Colonic mucosa (tissue), 4 donors: ENCODE measurements around the gene ATIC. TPM values are rescaled to one million over a fixed set of nuclear protein-coding genes. Genes with fewer than 3 reads are reported as not detected.

Source experiments
- DNase-seq: peaks from one replicate; pipeline ENCODE4 v3.0.0-alpha.2; 2020
- H3K27ac ChIP-seq: fragments of 200-600 bp; one replicate; pipeline ENCODE4 v1.8.0; 2021
- H3K27me3 ChIP-seq: fragments of 200-600 bp; one replicate; pipeline ENCODE4 v1.8.0; 2021
- H3K36me3 ChIP-seq: fragments of 200-600 bp; one replicate; pipeline ENCODE4 v1.8.0; 2021
- H3K4me1 ChIP-seq: fragments of 200-600 bp; one replicate; pipeline ENCODE4 v1.8.0; 2021; ENCODE audit warnings: mild to moderate bottlenecking
- H3K4me3 ChIP-seq: fragments of 200-600 bp; one replicate; pipeline ENCODE4 v1.8.0; 2021
- H3K9ac ChIP-seq, 2 donors: one replicate each; pipeline ENCODE4 v1.7.0; 2013; ENCODE audit warnings: control low read depth in 2 of 2, low read depth in 2 of 2, low read length in 2 of 2
- H3K9me3 ChIP-seq: fragments of 200-600 bp; one replicate; pipeline ENCODE4 v1.8.0; 2021
- CTCF ChIP-seq: fragments of 200-600 bp; IDR thresholded peaks from one replicate; pipeline ENCODE4 v1.8.0; 2022; ENCODE audit warnings: antibody characterized with exemption, mild to moderate bottlenecking
- intact Hi-C: fragments of 100-400 bp; cut with DNase I; formaldehyde crosslinking; loops from one replicate; pipeline ENCODE4 v1.14.1; 2022
- total RNA-seq, 2 donors: library from RNA; stranded (reverse); fragmentation: NEBNext Ultra II Directional in 1 of 2; extraction: Animal tissue kit (Norgen Biotek cat#: 25700) in 1 of 2; gene quantifications; one replicate each; pipeline ENCODE4 v1.2.1, GENCODE V29; 2021
- donor health status: healthy.
- donor health status: DM: no; HTN: no; CAD: no.
- donor health status: DM: no; HTN: no; CAD: no.

Gene ATIC
- total RNA-seq, 2 donors from 2014 or later = 68.8 to 148 TPM

- TF ChIP-seq CTCF = no peak
- H3K36me3 ChIP-seq = no peaks in the 10 kb centered on the region
- intact Hi-C loops = loop anchor here (5.0 kb wide), 1 partner anchor 43 kb away; no protein-coding TSS in a partner anchor
- no peaks in the 10 kb centered on the region for H3K27me3 ChIP-seq
- no peak overlapping the region for H3K9ac ChIP-seq
- DNase-seq = no peak
- no peaks in the 10 kb centered on the region for H3K9me3 ChIP-seq
- H3K4me1 ChIP-seq = no peaks in the 10 kb centered on the region
- no peak overlapping the region for H3K4me3 ChIP-seq
- no peak overlapping the region for H3K27ac ChIP-seq
These were observed 67.2 kb downstream of the ATIC start for GRCh38 chr2:215379039-215379438.

GRCh38 chr2:215379948-215380347 is 68.1 kb downstream of the ATIC start:
- Histone ChIP-seq H3K36me3 (peaks cover 6% of the 10 kb centered on the region), H3K9ac (no peak overlapping the region), H3K27me3 (no peaks in the 10 kb centered on the region), H3K4me1 (no peaks in the 10 kb centered on the region), H3K27ac (no peak overlapping the region), H3K4me3 (no peak overlapping the region), H3K9me3 (no peaks in the 10 kb centered on the region)
- DNase-seq = no peak
- TF ChIP-seq CTCF = no peak
- intact Hi-C loops = loop anchor here (5.0 kb wide), 1 partner anchor 42 kb away; no protein-coding TSS in a partner anchor

GRCh38 chr2:215380699-215381098 is 68.8 kb downstream of the ATIC start:
- Histone ChIP-seq H3K9me3 (no peaks in the 10 kb centered on the region), H3K4me3 (no peak overlapping the region), H3K27ac (no peak overlapping the region), H3K27me3 (no peaks in the 10 kb centered on the region), H3K9ac (no peak overlapping the region), H3K36me3 (peaks cover 6% of the 10 kb centered on the region), H3K4me1 (no peaks in the 10 kb centered on the region)
- TF ChIP-seq CTCF = no peak
- intact Hi-C loops = no loop called here
- DNase-seq = no peak

- intact Hi-C loops = no loop called here
- Histone ChIP-seq H3K36me3 (peaks cover 6% of the 10 kb centered on the region), H3K4me1 (no peaks in the 10 kb centered on the region), H3K9ac (no peak overlapping the region), H3K27me3 (no peaks in the 10 kb centered on the region), H3K4me3 (no peak overlapping the region), H3K9me3 (no peaks in the 10 kb centered on the region), H3K27ac (no peak overlapping the region)
- no peak for TF ChIP-seq CTCF
- no peak for DNase-seq
These were observed 70.2 kb downstream of the ATIC start for GRCh38 chr2:215382011-215382410.

GRCh38 chr2:215382480-215382879 is 70.6 kb downstream of the ATIC start:
- intact Hi-C loops = no loop called here
- no peaks in the 10 kb centered on the region for H3K9me3 ChIP-seq
- no peak overlapping the region for H3K9ac ChIP-seq
- no peaks in the 10 kb centered on the region for H3K27me3 ChIP-seq
- no peak for DNase-seq
- H3K4me1 ChIP-seq = no peaks in the 10 kb centered on the region
- TF ChIP-seq CTCF = no peak
- no peak overlapping the region for H3K4me3 ChIP-seq
- H3K27ac ChIP-seq = no peak overlapping the region
- peaks cover 6% of the 10 kb centered on the region for H3K36me3 ChIP-seq
